Ishikawa (cell line): ENCODE measurements around the gene IL1RL2.

ENCODE experiments used
- CEBPB ChIP-seq: IDR thresholded peaks from 2 replicates; pipeline ENCODE4 v1.6.1; 2012
- CREB1 ChIP-seq: IDR thresholded peaks from 2 replicates; pipeline ENCODE4 v1.6.1; 2012; ENCODE audit warnings: low read depth
- EGR1 ChIP-seq: IDR thresholded peaks from 2 replicates; pipeline ENCODE4 v1.6.1; 2012
- EP300 ChIP-seq: IDR thresholded peaks from 2 replicates; pipeline ENCODE4 v1.6.1; 2012; ENCODE audit warnings: borderline replicate concordance
- FOXM1 ChIP-seq: IDR thresholded peaks from 2 replicates; pipeline ENCODE4 v1.6.1; 2012; ENCODE audit warnings: low read depth, borderline replicate concordance
- TAF1 ChIP-seq: IDR thresholded peaks from 2 replicates; pipeline ENCODE4 v1.6.1; 2012; ENCODE audit warnings: low read depth, mild to moderate bottlenecking
- TCF12 ChIP-seq: IDR thresholded peaks from 2 replicates; pipeline ENCODE4 v1.6.1; 2012; ENCODE audit warnings: low read depth
- TEAD4 ChIP-seq: IDR thresholded peaks from 2 replicates; pipeline ENCODE4 v1.6.1; 2012
- YY1 ChIP-seq: IDR thresholded peaks from 2 replicates; pipeline ENCODE4 v1.6.1; 2012; ENCODE audit warnings: low read depth
- ZBTB7A ChIP-seq: IDR thresholded peaks from 2 replicates; pipeline ENCODE4 v1.6.1; 2012; ENCODE audit warnings: low read depth
- TF ChIP-seq, protein P1 (sequence below): IDR thresholded peaks from 2 replicates; pipeline ENCODE4 v1.6.1; 2012

DNA sequence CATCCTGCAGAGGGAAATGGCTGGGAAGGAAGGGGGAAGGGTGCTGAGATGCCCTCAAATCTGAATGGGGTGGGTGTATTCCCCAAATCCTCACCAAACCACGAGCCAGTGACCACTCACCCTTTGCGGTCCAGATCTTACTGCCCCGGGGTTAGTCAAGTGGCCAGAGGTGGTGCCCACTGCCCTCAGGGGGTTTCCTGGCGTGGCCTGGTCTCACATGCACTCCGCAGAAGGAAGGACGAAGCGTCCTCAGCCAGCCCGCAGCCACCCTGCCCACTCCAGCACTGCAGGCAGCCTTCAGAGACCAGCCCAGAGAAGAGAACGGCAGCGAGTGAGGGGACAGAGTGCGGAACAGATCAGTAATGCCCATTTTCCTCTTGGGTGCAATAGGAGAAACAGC, 50.4 kb downstream of the IL1RL2 start:
- TF ChIP-seq TAF1: no peak
- no peak for TF ChIP-seq CEBPB
- TF ChIP-seq, protein P1, sequence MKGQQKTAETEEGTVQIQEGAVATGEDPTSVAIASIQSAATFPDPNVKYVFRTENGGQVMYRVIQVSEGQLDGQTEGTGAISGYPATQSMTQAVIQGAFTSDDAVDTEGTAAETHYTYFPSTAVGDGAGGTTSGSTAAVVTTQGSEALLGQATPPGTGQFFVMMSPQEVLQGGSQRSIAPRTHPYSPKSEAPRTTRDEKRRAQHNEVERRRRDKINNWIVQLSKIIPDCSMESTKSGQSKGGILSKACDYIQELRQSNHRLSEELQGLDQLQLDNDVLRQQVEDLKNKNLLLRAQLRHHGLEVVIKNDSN: no peak
- no peak for TF ChIP-seq YY1
- TF ChIP-seq ZBTB7A: no peak
- no peak for TF ChIP-seq TEAD4
- TF ChIP-seq EGR1: no peak
- TF ChIP-seq EP300: no peak
- no peak for TF ChIP-seq FOXM1
- TF ChIP-seq TCF12: no peak
- TF ChIP-seq CREB1: no peak
